ENCODE results near the gene SLC25A4. TPM values are rescaled to one million over a fixed set of nuclear protein-coding genes. Genes with fewer than 3 reads are reported as not detected.
A peak's percentile ranks its signal among the peaks of the same experiment; 100 is the strongest.

Gene SLC25A4
- total and polyA plus RNA-seq, 2 of the 13 experiments (the other 11 are each of a cell fraction or from before 2014, with no cell fraction given), result 30.3 to 42.1 TPM

DNA sequence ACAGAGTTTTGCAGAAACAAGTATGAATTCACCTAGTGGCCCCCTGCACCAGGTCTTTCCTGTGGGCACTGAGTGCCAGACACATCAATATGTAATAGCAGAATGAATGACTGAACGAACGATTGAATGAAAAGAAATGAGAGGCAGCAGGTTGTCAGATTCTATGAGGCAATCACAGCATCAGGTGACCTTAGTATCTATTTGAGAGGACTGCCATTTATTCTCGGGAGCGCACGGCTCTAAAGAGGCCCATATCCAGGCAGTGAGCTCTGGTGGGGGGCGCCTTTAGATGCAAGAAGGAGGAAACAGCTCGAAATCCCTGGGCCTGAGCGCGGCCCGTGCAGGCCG is 528 bp upstream of the SLC25A4 start (continued):
- TF ChIP-seq ZNF34 (CRISPR knock-in tag; IDR thresholded peaks at IDR 0.05; ENCODE audit: borderline replicate concordance) (no peak), PAX8 (CRISPR knock-in tag; IDR thresholded peaks at IDR 0.05; ENCODE audit: borderline replicate concordance) (no peak), NCOA2 (CRISPR knock-in tag; IDR thresholded peaks at IDR 0.05) (0 out of 2 replicates have a peak, but pooled peaks have one; percentile 3), CEBPB (IDR thresholded peaks at IDR 0.05; ENCODE audit: borderline replicate concordance, low read depth, low read length) (peak; percentile 78), PTBP1 (IDR thresholded peaks at IDR 0.05; ENCODE audit: low read depth, low read length, poor library complexity, severe bottlenecking) (no peak)
- TF ChIP-seq, protein P1, sequence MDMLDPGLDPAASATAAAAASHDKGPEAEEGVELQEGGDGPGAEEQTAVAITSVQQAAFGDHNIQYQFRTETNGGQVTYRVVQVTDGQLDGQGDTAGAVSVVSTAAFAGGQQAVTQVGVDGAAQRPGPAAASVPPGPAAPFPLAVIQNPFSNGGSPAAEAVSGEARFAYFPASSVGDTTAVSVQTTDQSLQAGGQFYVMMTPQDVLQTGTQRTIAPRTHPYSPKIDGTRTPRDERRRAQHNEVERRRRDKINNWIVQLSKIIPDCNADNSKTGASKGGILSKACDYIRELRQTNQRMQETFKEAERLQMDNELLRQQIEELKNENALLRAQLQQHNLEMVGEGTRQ (IDR thresholded peaks at IDR 0.05; ENCODE audit: low read depth, low read length), result peak; percentile 36; the same call in 1 of the 2 replicates
- TF ChIP-seq, protein P1 (CRISPR knock-in tag; IDR thresholded peaks at IDR 0.05; ENCODE audit: borderline replicate concordance), result no peak
- TF ChIP-seq, protein P2, sequence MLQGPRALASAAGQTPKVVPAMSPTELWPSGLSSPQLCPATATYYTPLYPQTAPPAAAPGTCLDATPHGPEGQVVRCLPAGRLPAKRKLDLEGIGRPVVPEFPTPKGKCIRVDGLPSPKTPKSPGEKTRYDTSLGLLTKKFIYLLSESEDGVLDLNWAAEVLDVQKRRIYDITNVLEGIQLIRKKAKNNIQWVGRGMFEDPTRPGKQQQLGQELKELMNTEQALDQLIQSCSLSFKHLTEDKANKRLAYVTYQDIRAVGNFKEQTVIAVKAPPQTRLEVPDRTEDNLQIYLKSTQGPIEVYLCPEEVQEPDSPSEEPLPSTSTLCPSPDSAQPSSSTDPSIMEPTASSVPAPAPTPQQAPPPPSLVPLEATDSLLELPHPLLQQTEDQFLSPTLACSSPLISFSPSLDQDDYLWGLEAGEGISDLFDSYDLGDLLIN (CRISPR knock-in tag; IDR thresholded peaks at IDR 0.05; ENCODE audit: borderline replicate concordance), result 0 out of 2 replicates have a peak, but pooled peaks have one; percentile 5

DNA sequence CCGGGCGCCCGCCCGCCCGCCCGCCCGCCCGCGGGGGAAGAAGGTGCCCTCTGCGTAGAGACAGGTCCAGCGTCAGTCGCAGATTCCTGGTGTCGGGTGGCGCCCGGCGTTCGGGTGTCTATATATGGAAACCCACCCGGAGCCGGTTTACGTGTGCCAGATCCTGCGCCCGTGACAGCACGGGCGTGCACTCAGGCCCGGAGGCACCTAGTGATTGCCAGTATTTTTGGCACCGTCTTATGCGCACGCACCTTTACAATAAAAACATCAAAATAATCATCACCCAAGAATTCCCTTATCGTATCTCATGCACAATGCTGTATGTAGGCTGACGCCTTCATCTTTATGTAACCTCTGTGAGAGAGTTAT is 519 bp downstream of the SLC25A4 start:
- TF ChIP-seq ZFP90 (CRISPR knock-in tag; IDR thresholded peaks at IDR 0.05; ENCODE audit: borderline replicate concordance) (0 out of 2 replicates have a peak, but pooled peaks have one; percentile 0), ISX (CRISPR knock-in tag; conservative IDR thresholded peaks at IDR 0.05) (no peak), ZNF816 (CRISPR knock-in tag; IDR thresholded peaks at IDR 0.05; ENCODE audit: borderline replicate concordance) (0 out of 2 replicates have a peak, but pooled peaks have one; percentile 22), RELA (CRISPR knock-in tag; IDR thresholded peaks at IDR 0.05) (no peak), ISL2 (CRISPR knock-in tag; IDR thresholded peaks at IDR 0.05) (no peak), MAF1 (CRISPR knock-in tag; IDR thresholded peaks at IDR 0.05; ENCODE audit: borderline replicate concordance) (0 out of 2 replicates have a peak, but pooled peaks have one; percentile 1), ZMAT3 (CRISPR knock-in tag; conservative IDR thresholded peaks at IDR 0.05) (no peak)
- TF ChIP-seq, protein P3, sequence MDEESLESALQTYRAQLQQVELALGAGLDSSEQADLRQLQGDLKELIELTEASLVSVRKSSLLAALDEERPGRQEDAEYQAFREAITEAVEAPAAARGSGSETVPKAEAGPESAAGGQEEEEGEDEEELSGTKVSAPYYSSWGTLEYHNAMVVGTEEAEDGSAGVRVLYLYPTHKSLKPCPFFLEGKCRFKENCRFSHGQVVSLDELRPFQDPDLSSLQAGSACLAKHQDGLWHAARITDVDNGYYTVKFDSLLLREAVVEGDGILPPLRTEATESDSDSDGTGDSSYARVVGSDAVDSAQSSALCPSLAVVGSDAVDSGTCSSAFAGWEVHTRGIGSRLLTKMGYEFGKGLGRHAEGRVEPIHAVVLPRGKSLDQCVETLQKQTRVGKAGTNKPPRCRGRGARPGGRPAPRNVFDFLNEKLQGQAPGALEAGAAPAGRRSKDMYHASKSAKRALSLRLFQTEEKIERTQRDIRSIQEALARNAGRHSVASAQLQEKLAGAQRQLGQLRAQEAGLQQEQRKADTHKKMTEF (CRISPR knock-in tag; IDR thresholded peaks at IDR 0.05), result no peak
- TF ChIP-seq, protein P4, sequence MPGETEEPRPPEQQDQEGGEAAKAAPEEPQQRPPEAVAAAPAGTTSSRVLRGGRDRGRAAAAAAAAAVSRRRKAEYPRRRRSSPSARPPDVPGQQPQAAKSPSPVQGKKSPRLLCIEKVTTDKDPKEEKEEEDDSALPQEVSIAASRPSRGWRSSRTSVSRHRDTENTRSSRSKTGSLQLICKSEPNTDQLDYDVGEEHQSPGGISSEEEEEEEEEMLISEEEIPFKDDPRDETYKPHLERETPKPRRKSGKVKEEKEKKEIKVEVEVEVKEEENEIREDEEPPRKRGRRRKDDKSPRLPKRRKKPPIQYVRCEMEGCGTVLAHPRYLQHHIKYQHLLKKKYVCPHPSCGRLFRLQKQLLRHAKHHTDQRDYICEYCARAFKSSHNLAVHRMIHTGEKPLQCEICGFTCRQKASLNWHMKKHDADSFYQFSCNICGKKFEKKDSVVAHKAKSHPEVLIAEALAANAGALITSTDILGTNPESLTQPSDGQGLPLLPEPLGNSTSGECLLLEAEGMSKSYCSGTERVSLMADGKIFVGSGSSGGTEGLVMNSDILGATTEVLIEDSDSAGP (CRISPR knock-in tag; IDR thresholded peaks at IDR 0.05; ENCODE audit: borderline replicate concordance), result no peak
- BruUV-seq (replicated peaks), result no TSS peak
- in situ Hi-C loops (cut with HindIII; ENCODE audit: extremely low pct_ligation_motif_present, low pct_unique_long_range_greater_than_20kb), result no loop called here
- FAIRE-seq, result no peak
- H3K4me2 ChIP-seq (ENCODE audit: low read depth, low read length), result peak overlapping the region; percentile 91
- peaks cover 0 to 5% of the 10 kb centered on the region in 2 experiments; a peak in 2 of 5 replicates for H3K27me3 ChIP-seq (ENCODE audit: control insufficient read depth in 1 of 2, insufficient read depth in 2 of 2, low read length in 2 of 2)
- ChIA-PET POLR2A (interaction anchor here (0.7 to 2.4 kb wide), 10 partner anchors 9 to 410 kb away, joined by 3 to 16 read pairs (median 4); partner anchors contain the start of gene CENPU), CTCF (ENCODE audit: low intra/inter-chr PET ratio, low total read pairs) (no interaction called here)
- H2AFZ ChIP-seq (ENCODE audit: low read length), result no peak overlapping the region
- H3K9me3 ChIP-seq (ENCODE audit: low read length), result no peaks in the 10 kb centered on the region
- intact Hi-C loops (cut with micrococcal nuclease; ENCODE audit: unreplicated experiment), result loop anchor here (5.0 kb wide), 1 partner anchor 59 kb away; the partner anchor contains the start of gene CFAP97
- ATAC-seq, result no peak; the same call in 2 of the 3 replicates
- H3K9ac ChIP-seq (ENCODE audit: insufficient read depth, low read depth, low read length), result peak overlapping the region; percentile 78
- peak overlapping the region; percentile 75 to 81 (median 79) for H3K4me3 ChIP-seq (replicated peaks in 1 of 3; ENCODE audit: insufficient read depth in 1 of 3, low read depth in 2 of 3, low read length in 3 of 3)
- peaks cover 13% of the 10 kb centered on the region for H3K79me2 ChIP-seq (ENCODE audit: insufficient read depth, low read length)
- peaks cover 34% of the 10 kb centered on the region for H3K4me1 ChIP-seq (ENCODE audit: insufficient read depth, low read length)
- 2% methylated on average over 13 of the region's 30 CpGs for WGBS (ENCODE audit: low lambda C conversion rate)
- peaks cover 0 to 22% of the 10 kb centered on the region in 2 experiments; a peak in 4 of 5 replicates for H3K36me3 ChIP-seq (replicated peaks in 1 of 2; ENCODE audit: control insufficient read depth in 1 of 2, insufficient read depth in 2 of 2, low read length in 2 of 2)
- DNase-seq (ENCODE audit: low spot score), result peak; percentile 22
- H4K20me1 ChIP-seq (ENCODE audit: insufficient read depth, low read length), result peaks cover 6% of the 10 kb centered on the region; the same call in 1 of the 2 replicates
- H3K27ac ChIP-seq (ENCODE audit: extremely low read length, insufficient read depth, low read length), result no peak overlapping the region
